K562 (cell line): ENCODE data around the gene VSTM5. TPM values are rescaled to one million over a fixed set of nuclear protein-coding genes. Genes with fewer than 3 reads are reported as not detected.

Source experiments
- DMBX1 ChIP-seq: fragments of 250-450 bp; sonication (Bioruptor Pico); IDR thresholded peaks from 2 replicates; pipeline ENCODE4 v1.8.0; 2022; ENCODE audit warnings: inconsistent platforms, mild to moderate bottlenecking, moderate library complexity, borderline replicate concordance
- SMAD4 ChIP-seq: fragments of 250-450 bp; sonication (Bioruptor Pico); conservative IDR thresholded peaks from 2 replicates; pipeline ENCODE4 v1.8.0; 2021; ENCODE audit warnings: inconsistent platforms, mild to moderate bottlenecking, moderate library complexity
- SPI1 ChIP-seq: IDR thresholded peaks from 2 replicates; pipeline ENCODE4 v1.6.1; 2011; ENCODE audit warnings: low read depth, low read length, control low read depth, borderline replicate concordance
- ZNF318 ChIP-seq, 2 experiments: fragments of 450-650 bp; IDR thresholded peaks; 2 replicates each; pipeline ENCODE4 v1.6.1; 2016; ENCODE audit warnings: mild to moderate bottlenecking in 2 of 2, borderline replicate concordance in 1 of 2, low read depth in 1 of 2, moderate library complexity in 1 of 2
- ZNF655 ChIP-seq: fragments of 250-450 bp; sonication (Bioruptor Pico); IDR thresholded peaks from 2 replicates; pipeline ENCODE4 v1.5.0; 2021
- polyA plus RNA-seq, 8 experiments: library from polyadenylated mRNA; depleted of rRNA in 4 of 8; stranded (reverse) in 5 of 8; unstranded in 3 of 8; fragments of >200 nt; fragmentation: Nextera tagmentation in 2 of 8; fragmentation: Illumina TruSeq in 1 of 8; extraction: Ambion mirVana in 2 of 8; extraction: Trizol in 1 of 8; gene quantifications; 2 replicates each; pipeline versions ENCODE4 v1.2.1 to v1.2.3, GENCODE V29; 2011 to 2014; ENCODE audit warnings: inconsistent platforms in 1 of 8, missing spikeins in 1 of 8
- total RNA-seq, 7 experiments: library from RNA; depleted of rRNA in 6 of 7; stranded (reverse); fragments of >200 nt in 6 of 7; fragmentation: Illumina TruSeq in 2 of 7; extraction: Trizol in 2 of 7; gene quantifications; 2 replicates each; pipeline versions ENCODE4 v1.2.1 to v1.2.3, GENCODE V29; 2011 to 2021; ENCODE audit warnings: low replicate concordance in 1 of 7

VSTM5 gene
- total and polyA plus RNA-seq, 9 of the 15 experiments (the other 6 are each of a cell fraction or from before 2014, with no cell fraction given): 0.01 TPM; not detected in 8

GRCh38 chr11:93869830-93870229, 19.4 kb upstream of the VSTM5 start (continued):
- no peak for TF ChIP-seq ZNF655 (CRISPR knock-in tag)
- TF ChIP-seq DMBX1 (CRISPR knock-in tag): 0 out of 2 replicates have a peak, but pooled peaks have one; percentile 29
- TF ChIP-seq SMAD4 (CRISPR knock-in tag): 0 out of 2 replicates have a peak, but pooled peaks have one; percentile 35
- TF ChIP-seq SPI1: peak; percentile 35; the same call in 1 of the 2 replicates
- no peak for TF ChIP-seq ZNF318 (IDR thresholded peaks at IDR 0.05; ENCODE audit: borderline replicate concordance in 1 of 2, low read depth in 1 of 2)
